ENCODE data around the gene CNTNAP5.

The CNTNAP5 gene

GRCh38 chr2:124725187-124725586 is 700.1 kb downstream of the CNTNAP5 start:
- DNase-seq, result no peak

GRCh38 chr2:124740636-124741035 is 715.5 kb downstream of the CNTNAP5 start:
- no peak for DNase-seq

GRCh38 chr2:124753842-124754241 is 728.8 kb downstream of the CNTNAP5 start:
- no peak for DNase-seq

GRCh38 chr2:124755386-124755785 is 730.3 kb downstream of the CNTNAP5 start:
- no peak for DNase-seq

- no peak for DNase-seq
Observed at GRCh38 chr2:124756048-124756447, 731.0 kb downstream of the CNTNAP5 start.

GRCh38 chr2:124762388-124762787 is 737.3 kb downstream of the CNTNAP5 start:
- DNase-seq, result no peak

GRCh38 chr2:124763611-124764010 is 738.5 kb downstream of the CNTNAP5 start:
- no peak for DNase-seq

- DNase-seq, result no peak
Observed at GRCh38 chr2:124774781-124775180, 749.7 kb downstream of the CNTNAP5 start.

- DNase-seq, result no peak
Observed at GRCh38 chr2:124776332-124776731, 751.2 kb downstream of the CNTNAP5 start.

- no peak for DNase-seq
Observed at GRCh38 chr2:124778076-124778475, 753.0 kb downstream of the CNTNAP5 start.

GRCh38 chr2:124796647-124797046 is 771.6 kb downstream of the CNTNAP5 start:
- no peak for DNase-seq

- DNase-seq, result no peak
Observed at GRCh38 chr2:124797049-124797448, 772.0 kb downstream of the CNTNAP5 start.

GRCh38 chr2:124798551-124798950 is 773.5 kb downstream of the CNTNAP5 start:
- no peak for DNase-seq

GRCh38 chr2:124804014-124804940 is 779.2 kb downstream of the CNTNAP5 start:
- no peak for DNase-seq

- DNase-seq, result no peak
Observed at GRCh38 chr2:124805060-124805459, 780.0 kb downstream of the CNTNAP5 start.

- DNase-seq, result no peak
Observed at GRCh38 chr2:124810132-124810531, 785.0 kb downstream of the CNTNAP5 start.

GRCh38 chr2:124814968-124815745 is 790.1 kb downstream of the CNTNAP5 start:
- no peak for DNase-seq

- DNase-seq, result no peak
Observed at GRCh38 chr2:124816007-124816406, 790.9 kb downstream of the CNTNAP5 start.

- no peak for DNase-seq
Observed at GRCh38 chr2:124822516-124822915, 797.4 kb downstream of the CNTNAP5 start.

- DNase-seq, result no peak
Observed at GRCh38 chr2:124824441-124824840, 799.4 kb downstream of the CNTNAP5 start.

- no peak for DNase-seq
Observed at GRCh38 chr2:124832521-124832920, 807.4 kb downstream of the CNTNAP5 start.

GRCh38 chr2:124834331-124834730 is 809.2 kb downstream of the CNTNAP5 start:
- DNase-seq, result no peak

GRCh38 chr2:124835331-124835730 is 810.2 kb downstream of the CNTNAP5 start:
- no peak for DNase-seq

GRCh38 chr2:124836416-124836815 is 811.3 kb downstream of the CNTNAP5 start:
- no peak for DNase-seq

All from NCI-H526 treated with DMSO at 0.1 percent for 48 hours (cell line).